Vagina (tissue), 2 donors: Measurements from ENCODE around the gene SETD1B. TPM values are rescaled to one million over a fixed set of nuclear protein-coding genes. Genes with fewer than 3 reads are reported as not detected.

ENCODE experiments used
- DNase-seq, 2 donors: peaks; one replicate each; pipeline ENCODE4 v3.0.0-alpha.2; 2017; ENCODE audit errors: extremely low spot score in 2 of 2
- H3K27ac ChIP-seq: fragments of 200-600 bp; sonication (generic); one replicate; pipeline ENCODE4 v1.5.1; 2019
- H3K27me3 ChIP-seq: fragments of 200-600 bp; sonication (generic); one replicate; pipeline ENCODE4 v1.5.1; 2019
- H3K36me3 ChIP-seq, 2 donors: fragments of 200-600 bp; sonication (generic); one replicate each; pipeline ENCODE4 v1.5.1; 2017 to 2019
- H3K4me1 ChIP-seq: fragments of 200-600 bp; sonication (generic); one replicate; pipeline ENCODE4 v1.5.1; 2019
- H3K4me3 ChIP-seq, 2 donors: fragments of 200-600 bp; sonication (generic); 1 replicate in 1 of 2; 2 replicates in 1 of 2; pipeline ENCODE4 v1.5.1; 2016 to 2019
- H3K9me3 ChIP-seq: fragments of 200-600 bp; sonication (generic); one replicate; pipeline ENCODE4 v1.5.1; 2019
- POLR2A ChIP-seq, 2 donors: fragments of 450-650 bp; IDR thresholded peaks; one replicate each; pipeline ENCODE4 v1.6.1; 2017; ENCODE audit warnings: antibody characterized with exemption in 2 of 2, mild to moderate bottlenecking in 2 of 2, moderate library complexity in 2 of 2
- POLR2AphosphoS5 ChIP-seq, 2 donors: sonication (generic); formaldehyde crosslinking; IDR thresholded peaks; one replicate each; pipeline ENCODE4 v1.9.0; 2017; ENCODE audit warnings: antibody characterized with exemption in 2 of 2, mild to moderate bottlenecking in 2 of 2, low read depth in 1 of 2; ENCODE audit not compliant: insufficient read depth in 1 of 2
- intact Hi-C: fragments of 100-400 bp; cut with DNase I; formaldehyde crosslinking; loops from one replicate; pipeline ENCODE4 v1.15.1; 2023
- total RNA-seq: library from RNA; depleted of rRNA; stranded (reverse); fragments of >200 nt; gene quantifications from one replicate; pipeline ENCODE4 v1.2.3, GENCODE V29; 2016
- TF ChIP-seq, protein P1 (sequence below), 3 experiments: fragments of 450-650 bp in 2 of 3; fragments of 200-600 bp in 1 of 3; sonication (generic) in 1 of 3; IDR thresholded peaks; one replicate each; pipeline ENCODE4 v1.5.1; 2017 to 2019; ENCODE audit warnings: antibody characterized with exemption in 3 of 3, mild to moderate bottlenecking in 2 of 3, moderate library complexity in 2 of 3

Gene SETD1B
- total RNA-seq, 1 donor from 2014 or later = 10.6 TPM

DNA sequence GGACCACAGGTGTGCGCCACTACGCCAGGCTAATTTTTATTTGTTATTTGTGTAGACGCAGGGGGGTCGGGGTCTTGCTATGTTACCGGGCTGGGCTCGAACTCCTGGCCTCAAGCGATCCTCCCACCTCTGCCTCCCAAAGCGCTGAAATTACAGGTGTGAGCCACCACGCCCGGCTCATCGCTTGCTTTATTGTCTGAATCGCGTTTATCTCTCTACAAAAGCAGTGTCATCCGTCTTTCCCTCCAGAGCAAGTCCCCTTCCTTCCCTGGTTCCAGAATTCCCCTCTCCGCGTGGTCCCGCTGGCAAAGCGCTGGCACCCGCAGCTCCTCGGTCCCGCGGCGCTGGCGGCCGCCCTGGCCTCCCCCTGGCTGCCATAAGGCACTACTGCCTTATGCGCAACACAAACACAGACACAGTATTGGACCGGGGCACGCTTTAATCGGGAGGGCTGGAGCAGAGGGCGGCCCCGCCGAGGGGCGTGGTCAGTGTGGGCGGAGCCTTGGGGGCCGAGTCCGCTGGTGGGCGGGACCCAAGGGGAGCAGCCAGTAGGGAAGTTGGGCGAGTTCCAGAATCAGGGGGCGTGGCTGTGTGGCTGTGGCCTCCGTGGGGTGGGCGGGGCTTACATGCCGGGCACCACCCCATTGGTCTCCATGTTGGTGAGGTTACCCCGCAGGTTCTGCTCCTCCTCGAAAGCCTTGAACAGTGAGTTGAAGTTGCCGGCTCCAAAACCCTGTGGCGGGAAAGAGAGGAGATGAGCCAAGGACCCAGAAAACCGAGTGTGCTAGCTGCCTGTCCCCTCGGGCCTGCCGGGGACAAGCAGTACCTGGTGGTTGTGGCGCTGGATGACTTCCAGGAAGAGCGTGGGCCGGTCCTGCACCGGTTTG is 35.5 kb downstream of the SETD1B start:
- Histone ChIP-seq H3K27ac (peak overlapping the region; percentile 76), H3K4me1 (peaks cover 11% of the 10 kb centered on the region), H3K4me3 (peak overlapping the region; percentile 60 to 66), H3K9me3 (no peaks in the 10 kb centered on the region), H3K27me3 (no peaks in the 10 kb centered on the region), H3K36me3 (no peaks in the 10 kb centered on the region)
- TF ChIP-seq, protein P1, sequence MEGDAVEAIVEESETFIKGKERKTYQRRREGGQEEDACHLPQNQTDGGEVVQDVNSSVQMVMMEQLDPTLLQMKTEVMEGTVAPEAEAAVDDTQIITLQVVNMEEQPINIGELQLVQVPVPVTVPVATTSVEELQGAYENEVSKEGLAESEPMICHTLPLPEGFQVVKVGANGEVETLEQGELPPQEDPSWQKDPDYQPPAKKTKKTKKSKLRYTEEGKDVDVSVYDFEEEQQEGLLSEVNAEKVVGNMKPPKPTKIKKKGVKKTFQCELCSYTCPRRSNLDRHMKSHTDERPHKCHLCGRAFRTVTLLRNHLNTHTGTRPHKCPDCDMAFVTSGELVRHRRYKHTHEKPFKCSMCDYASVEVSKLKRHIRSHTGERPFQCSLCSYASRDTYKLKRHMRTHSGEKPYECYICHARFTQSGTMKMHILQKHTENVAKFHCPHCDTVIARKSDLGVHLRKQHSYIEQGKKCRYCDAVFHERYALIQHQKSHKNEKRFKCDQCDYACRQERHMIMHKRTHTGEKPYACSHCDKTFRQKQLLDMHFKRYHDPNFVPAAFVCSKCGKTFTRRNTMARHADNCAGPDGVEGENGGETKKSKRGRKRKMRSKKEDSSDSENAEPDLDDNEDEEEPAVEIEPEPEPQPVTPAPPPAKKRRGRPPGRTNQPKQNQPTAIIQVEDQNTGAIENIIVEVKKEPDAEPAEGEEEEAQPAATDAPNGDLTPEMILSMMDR (IDR thresholded peaks at IDR 0.05) = peak in 2 of 3 experiments; percentile 11 to 16
- peak; percentile 84 for TF ChIP-seq POLR2AphosphoS5 (IDR thresholded peaks at IDR 0.05; ENCODE audit: insufficient read depth in 1 of 2, low read depth in 1 of 2)
- peak in 1 of 2 donors; percentile 14 for TF ChIP-seq POLR2A (IDR thresholded peaks at IDR 0.05)
- DNase-seq = peak; percentile 97 to 98
- intact Hi-C loops = no loop called here

DNA sequence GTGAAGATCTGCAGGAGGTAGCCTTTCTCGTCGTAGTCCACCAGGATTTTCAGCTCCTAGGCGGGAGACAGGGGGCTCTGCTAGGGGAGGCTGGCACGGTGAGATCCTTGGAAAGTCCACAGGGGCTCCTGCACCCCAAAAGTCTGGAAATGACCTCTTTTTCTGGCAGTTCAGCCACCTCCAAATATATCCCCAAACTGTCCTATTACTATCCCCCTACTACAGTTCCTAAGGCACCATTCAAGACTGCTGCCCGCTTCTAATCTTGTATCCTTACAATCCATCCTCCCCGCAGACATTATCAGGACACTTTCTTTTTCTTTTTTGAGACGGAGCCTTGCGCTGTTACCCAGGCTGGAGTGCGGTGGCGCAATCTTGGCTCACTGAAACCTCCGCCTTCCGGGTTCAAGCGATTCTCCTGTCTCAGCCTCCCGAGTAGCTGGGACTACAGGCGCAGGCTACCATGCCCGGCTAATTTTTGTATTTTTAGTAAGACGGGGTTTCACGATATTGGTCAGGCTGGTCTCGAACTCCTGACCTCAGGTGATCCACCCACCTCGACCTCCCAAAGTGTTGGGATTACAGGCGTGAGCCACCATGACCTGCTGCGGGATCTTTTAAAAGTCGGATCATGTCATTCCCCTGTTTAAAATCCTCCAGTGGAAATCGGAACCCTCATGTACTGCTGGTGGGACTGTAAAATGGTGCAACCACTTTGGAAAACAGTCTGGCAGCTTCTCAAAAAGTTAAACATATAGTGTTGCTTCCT is 36.4 kb downstream of the SETD1B start:
- peak overlapping the region; percentile 60 to 66 for H3K4me3 ChIP-seq
- H3K36me3 ChIP-seq = no peaks in the 10 kb centered on the region
- H3K4me1 ChIP-seq = peaks cover 11% of the 10 kb centered on the region
- no peak for DNase-seq
- H3K9me3 ChIP-seq = no peaks in the 10 kb centered on the region
- TF ChIP-seq, protein P1 (IDR thresholded peaks at IDR 0.05) = no peak
- TF ChIP-seq POLR2AphosphoS5 (IDR thresholded peaks at IDR 0.05; ENCODE audit: insufficient read depth in 1 of 2, low read depth in 1 of 2) = no peak
- TF ChIP-seq POLR2A (IDR thresholded peaks at IDR 0.05) = no peak
- H3K27me3 ChIP-seq = no peaks in the 10 kb centered on the region
- peak overlapping the region; percentile 76 for H3K27ac ChIP-seq
- intact Hi-C loops = no loop called here

DNA sequence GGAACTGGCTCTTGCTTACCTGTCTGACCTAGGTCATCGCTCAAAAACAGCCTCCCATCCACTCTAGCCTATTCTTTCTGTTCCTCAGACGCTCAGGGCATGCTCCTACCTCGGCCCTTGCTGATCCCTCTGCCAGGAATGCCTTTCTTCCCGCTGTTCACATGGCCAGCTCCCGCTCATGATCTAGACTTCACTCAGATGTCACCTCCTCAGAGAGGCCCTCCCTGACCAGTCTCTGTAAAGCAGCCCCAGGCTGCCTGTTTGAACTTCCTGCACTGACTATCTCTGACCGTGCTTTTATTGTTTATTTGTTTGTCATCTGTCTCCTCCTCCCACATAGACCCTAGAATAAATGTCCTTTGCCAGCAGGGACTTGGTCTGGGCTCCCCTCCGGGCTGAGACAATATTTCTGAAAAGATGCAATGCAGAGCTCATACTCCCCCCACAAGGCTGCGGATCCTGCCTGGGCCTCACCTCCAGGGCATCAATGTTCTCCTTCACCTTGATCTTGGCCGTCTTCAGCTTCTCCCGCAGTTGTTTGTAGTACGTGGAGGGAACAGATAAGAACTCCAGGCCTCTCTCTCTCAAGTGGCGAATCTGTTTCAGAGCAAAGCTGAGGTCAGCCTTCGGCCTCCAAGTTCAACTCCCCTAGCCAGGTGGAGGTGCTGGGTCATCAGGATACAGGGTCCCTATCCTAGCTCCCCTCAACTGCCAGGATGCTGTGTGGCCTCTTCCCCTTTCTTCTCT is 39.6 kb downstream of the SETD1B start:
- H3K9me3 ChIP-seq = no peaks in the 10 kb centered on the region
- peaks cover 11% of the 10 kb centered on the region for H3K4me1 ChIP-seq
- no peak overlapping the region for H3K4me3 ChIP-seq
- H3K27me3 ChIP-seq = no peaks in the 10 kb centered on the region
- no peak overlapping the region for H3K27ac ChIP-seq
- no peaks in the 10 kb centered on the region for H3K36me3 ChIP-seq
- no peak for DNase-seq
- TF ChIP-seq, protein P1 (IDR thresholded peaks at IDR 0.05) = no peak
- TF ChIP-seq POLR2A (IDR thresholded peaks at IDR 0.05) = no peak
- no peak for TF ChIP-seq POLR2AphosphoS5 (IDR thresholded peaks at IDR 0.05; ENCODE audit: insufficient read depth in 1 of 2, low read depth in 1 of 2)
- intact Hi-C loops = no loop called here

DNA sequence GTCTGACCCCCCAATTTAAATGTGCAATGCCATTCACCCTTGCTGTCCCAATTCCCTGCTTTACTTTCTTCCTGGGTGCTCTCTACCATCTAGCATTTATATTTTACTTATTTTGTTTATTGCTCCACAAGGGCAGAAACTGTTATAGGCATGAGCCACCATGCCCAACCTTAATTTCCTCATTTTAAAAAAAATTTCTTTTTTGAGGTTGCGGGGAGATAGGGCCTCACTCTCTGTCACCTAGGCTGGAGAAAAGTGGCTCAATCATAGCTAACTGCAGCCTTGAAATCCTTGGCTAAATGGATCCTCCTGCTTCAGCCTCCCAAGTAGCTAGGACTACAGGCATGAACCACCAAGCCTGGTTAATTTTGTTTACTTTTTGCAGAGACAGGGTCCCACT is 41.9 kb downstream of the SETD1B start:
- H3K9me3 ChIP-seq = no peaks in the 10 kb centered on the region
- no peak for DNase-seq
- intact Hi-C loops = no loop called here
- H3K4me3 ChIP-seq = no peak overlapping the region
- no peak overlapping the region for H3K27ac ChIP-seq
- TF ChIP-seq POLR2AphosphoS5 (IDR thresholded peaks at IDR 0.05; ENCODE audit: insufficient read depth in 1 of 2, low read depth in 1 of 2) (no peak), POLR2A (IDR thresholded peaks at IDR 0.05) (no peak)
- TF ChIP-seq, protein P1 (IDR thresholded peaks at IDR 0.05) = no peak
- H3K4me1 ChIP-seq = no peaks in the 10 kb centered on the region
- H3K36me3 ChIP-seq = no peaks in the 10 kb centered on the region
- H3K27me3 ChIP-seq = no peaks in the 10 kb centered on the region
